ENCODE results near the gene ZNF407. TPM values are rescaled to one million over a fixed set of nuclear protein-coding genes. Genes with fewer than 3 reads are reported as not detected.

Gene ZNF407
- total and polyA plus RNA-seq, 4 donors = 1.9 to 16.5 (median 6.6) TPM

GRCh38 chr18:75087119-75088020 lies 489.7 kb downstream of the ZNF407 start:
- Histone ChIP-seq H3K4me3 (ENCODE audit: low read depth in 1 of 3, low read length in 3 of 3) (no peak overlapping the region), H3K27ac (ENCODE audit: low read depth in 1 of 2, low read length in 2 of 2) (no peak overlapping the region), H3K27me3 (ENCODE audit: control insufficient read depth in 4 of 4, insufficient read depth in 4 of 4, low read length in 3 of 4) (no peaks in the 10 kb centered on the region), H3K4me1 (ENCODE audit: control insufficient read depth in 4 of 4, insufficient read depth in 4 of 4, low read length in 3 of 4) (no peaks in the 10 kb centered on the region), H3K36me3 (ENCODE audit: control insufficient read depth in 4 of 4, insufficient read depth in 3 of 4, low read depth in 1 of 4, low read length in 3 of 4) (no peaks in the 10 kb centered on the region), H3K9ac (ENCODE audit: low read depth in 1 of 2, low read length in 2 of 2) (no peak overlapping the region), H3K9me3 (ENCODE audit: control insufficient read depth in 4 of 4, low read length in 3 of 4) (peaks cover 0 to 5% (median 0%) of the 10 kb centered on the region in 4 donors)
- peak; percentile 27 for DNase-seq (ENCODE audit: low spot score)
- TF ChIP-seq FOXA1 (IDR thresholded peaks at IDR 0.05) (no peak), RAD21 (IDR thresholded peaks at IDR 0.05) (no peak), YY1 (IDR thresholded peaks at IDR 0.05) (no peak), EGR1 (IDR thresholded peaks at IDR 0.05; ENCODE audit: low read depth in 2 of 2) (no peak), HNF4A (conservative IDR thresholded peaks at IDR 0.05) (no peak), NR2F2 (IDR thresholded peaks at IDR 0.05) (no peak), TAF1 (conservative IDR thresholded peaks at IDR 0.05) (no peak), MAX (IDR thresholded peaks at IDR 0.05) (no peak), JUND (IDR thresholded peaks at IDR 0.05) (no peak), FOXA2 (IDR thresholded peaks at IDR 0.05) (no peak), GABPA (IDR thresholded peaks at IDR 0.05 in 1 of 2, conservative IDR thresholded peaks at IDR 0.05 in 1 of 2) (no peak), RXRA (IDR thresholded peaks at IDR 0.05) (no peak), REST (IDR thresholded peaks at IDR 0.05) (no peak), HNF4G (IDR thresholded peaks at IDR 0.05) (no peak), SP1 (IDR thresholded peaks at IDR 0.05) (no peak), ATF3 (IDR thresholded peaks at IDR 0.05) (no peak), CTCF (IDR thresholded peaks at IDR 0.05; ENCODE audit: low read depth, low read length, missing input control) (no peak)
- WGBS = 96% methylated on average over 43 of the region's 43 CpGs

GRCh38 chr18:75088021-75088506 lies 490.4 kb downstream of the ZNF407 start:
- DNase-seq (ENCODE audit: low spot score) = no peak
- H3K36me3 ChIP-seq (ENCODE audit: control insufficient read depth in 4 of 4, insufficient read depth in 3 of 4, low read depth in 1 of 4, low read length in 3 of 4) = no peaks in the 10 kb centered on the region
- peaks cover 0 to under 1% (median 0%) of the 10 kb centered on the region in 4 donors for H3K9me3 ChIP-seq (ENCODE audit: control insufficient read depth in 4 of 4, low read length in 3 of 4)
- H3K4me3 ChIP-seq (ENCODE audit: low read depth in 1 of 3, low read length in 3 of 3) = no peak overlapping the region
- H3K9ac ChIP-seq (ENCODE audit: low read depth in 1 of 2, low read length in 2 of 2) = no peak overlapping the region
- H3K27ac ChIP-seq (ENCODE audit: low read depth in 1 of 2, low read length in 2 of 2) = no peak overlapping the region
- 91% methylated on average over 8 of the region's 8 CpGs for WGBS
- H3K27me3 ChIP-seq (ENCODE audit: control insufficient read depth in 4 of 4, insufficient read depth in 4 of 4, low read length in 3 of 4) = no peaks in the 10 kb centered on the region
- TF ChIP-seq REST (IDR thresholded peaks at IDR 0.05) = no peak
- no peak for TF ChIP-seq HNF4G (IDR thresholded peaks at IDR 0.05)
- TF ChIP-seq RAD21 (IDR thresholded peaks at IDR 0.05) = no peak
- no peak for TF ChIP-seq SP1 (IDR thresholded peaks at IDR 0.05)
- no peak for TF ChIP-seq JUND (IDR thresholded peaks at IDR 0.05)
- TF ChIP-seq YY1 (IDR thresholded peaks at IDR 0.05) = no peak
- TF ChIP-seq ZBTB33 (IDR thresholded peaks at IDR 0.05) = no peak
- no peaks in the 10 kb centered on the region for H3K4me1 ChIP-seq (ENCODE audit: control insufficient read depth in 4 of 4, insufficient read depth in 4 of 4, low read length in 3 of 4)
